HepG2 (cell line): Measurements from ENCODE around the gene ZNG1A.
"Not testable (repeated sequence)": the region's sequence is repeated elsewhere in the genome, so short reads cannot be mapped to it uniquely, and the experiment has no call there.

ENCODE experiments used
- CREM ChIP-seq, 2 experiments: sonication (generic) in 1 of 2; formaldehyde crosslinking in 1 of 2; IDR thresholded peaks; 2 replicates each; pipeline versions ENCODE4 v1.4.0 to v1.6.1; 2016 to 2020; ENCODE audit warnings: antibody characterized with exemption in 1 of 2, mild to moderate bottlenecking in 1 of 2, missing genetic modification reagents in 1 of 2
- ETV5 ChIP-seq: IDR thresholded peaks from 2 replicates; pipeline ENCODE4 v1.6.1; 2018; ENCODE audit warnings: missing biosample characterization, missing genetic modification reagents, inconsistent platforms, borderline replicate concordance
- HDAC2 ChIP-seq: sonication (generic); formaldehyde crosslinking; IDR thresholded peaks from 2 replicates; pipeline ENCODE4 v1.4.0; 2020; ENCODE audit warnings: missing genetic modification reagents
- MXI1 ChIP-seq: IDR thresholded peaks from 3 replicates; pipeline ENCODE4 v1.6.1; 2012; ENCODE audit warnings: low read depth, low read length, inconsistent platforms, borderline replicate concordance
- NR3C1 ChIP-seq: sonication (generic); formaldehyde crosslinking; IDR thresholded peaks from 2 replicates; pipeline ENCODE4 v1.4.0; 2020; ENCODE audit warnings: missing genetic modification reagents
- POLR2A ChIP-seq, 2 experiments: IDR thresholded peaks; 2 replicates each; pipeline ENCODE4 v1.6.1; 2011; ENCODE audit warnings: low read depth in 2 of 2, low read length in 2 of 2, mild to moderate bottlenecking in 1 of 2, moderate library complexity in 1 of 2; ENCODE audit not compliant: insufficient read depth in 1 of 2
- ZBTB8A ChIP-seq: sonication (generic); formaldehyde crosslinking; IDR thresholded peaks from 2 replicates; pipeline ENCODE4 v1.4.0; 2020; ENCODE audit warnings: mild to moderate bottlenecking, low read depth, missing genetic modification reagents, borderline replicate concordance
- ZFP41 ChIP-seq: sonication (generic); formaldehyde crosslinking; IDR thresholded peaks from 2 replicates; pipeline ENCODE4 v1.4.0; 2020; ENCODE audit warnings: mild to moderate bottlenecking, missing genetic modification reagents, borderline replicate concordance
- TF ChIP-seq, protein P1 (sequence below): sonication (generic); formaldehyde crosslinking; IDR thresholded peaks from 2 replicates; pipeline ENCODE4 v1.5.0; 2020; ENCODE audit warnings: missing genetic modification reagents, mild to moderate bottlenecking, borderline replicate concordance
- TF ChIP-seq, protein P2 (sequence below): sonication (generic); formaldehyde crosslinking; IDR thresholded peaks from 2 replicates; pipeline ENCODE4 v1.8.0; 2022; ENCODE audit warnings: low read depth, missing genetic modification reagents
- TF ChIP-seq, protein P3 (sequence below): fragments of 450-650 bp; IDR thresholded peaks from 2 replicates; pipeline ENCODE4 v1.6.1; 2017; ENCODE audit warnings: mild to moderate bottlenecking

DNA sequence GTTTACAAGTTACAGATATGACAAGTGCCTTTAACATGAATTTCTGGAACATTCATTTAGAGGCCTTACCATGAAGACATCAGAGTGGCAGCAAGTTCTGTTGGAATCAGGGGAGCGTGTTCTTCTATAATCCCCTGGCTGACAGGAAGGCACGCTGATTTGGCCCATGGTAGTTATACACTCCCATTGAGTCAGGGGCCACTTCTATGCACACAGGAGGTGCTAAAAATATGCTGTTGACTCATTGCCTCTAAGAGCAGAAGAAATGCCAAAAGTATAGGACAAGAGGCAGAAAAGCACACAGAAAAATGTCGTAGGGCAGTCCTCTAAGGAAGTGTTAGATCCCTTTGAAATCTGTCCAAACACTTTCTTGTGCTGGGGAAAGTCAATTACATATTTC lies 100.5 kb downstream of the ZNG1A start:
- TF ChIP-seq POLR2A (IDR thresholded peaks at IDR 0.05; ENCODE audit: insufficient read depth in 1 of 2, low read depth in 2 of 2, low read length in 2 of 2); ZBTB8A; ZFP41 (CRISPR knock-in tag); HDAC2 (CRISPR knock-in tag); NR3C1; MXI1; CREM (IDR thresholded peaks at IDR 0.05); CREM (CRISPR knock-in tag; IDR thresholded peaks at IDR 0.05); ETV5 (CRISPR knock-in tag): not testable (repeated sequence)
- TF ChIP-seq, protein P1, sequence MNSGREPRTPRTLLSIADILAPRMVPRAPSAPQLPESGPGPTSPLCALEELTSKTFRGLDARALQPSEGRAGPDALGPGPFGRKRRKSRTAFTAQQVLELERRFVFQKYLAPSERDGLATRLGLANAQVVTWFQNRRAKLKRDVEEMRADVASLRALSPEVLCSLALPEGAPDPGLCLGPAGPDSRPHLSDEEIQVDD (CRISPR knock-in tag) = not testable (repeated sequence)
- TF ChIP-seq, protein P2, sequence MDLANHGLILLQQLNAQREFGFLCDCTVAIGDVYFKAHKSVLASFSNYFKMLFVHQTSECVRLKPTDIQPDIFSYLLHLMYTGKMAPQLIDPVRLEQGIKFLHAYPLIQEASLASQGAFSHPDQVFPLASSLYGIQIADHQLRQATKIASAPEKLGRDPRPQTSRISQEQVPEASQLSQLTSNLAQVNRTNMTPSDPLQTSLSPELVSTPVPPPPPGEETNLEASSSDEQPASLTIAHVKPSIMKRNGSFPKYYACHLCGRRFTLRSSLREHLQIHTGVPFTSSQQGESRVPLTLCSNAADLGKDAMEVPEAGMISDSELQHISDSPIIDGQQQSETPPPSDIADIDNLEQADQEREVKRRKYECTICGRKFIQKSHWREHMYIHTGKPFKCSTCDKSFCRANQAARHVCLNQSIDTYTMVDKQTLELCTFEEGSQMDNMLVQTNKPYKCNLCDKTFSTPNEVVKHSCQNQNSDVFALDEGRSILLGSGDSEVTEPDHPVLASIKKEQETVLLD (CRISPR knock-in tag) = not testable (repeated sequence)
- TF ChIP-seq, protein P3, sequence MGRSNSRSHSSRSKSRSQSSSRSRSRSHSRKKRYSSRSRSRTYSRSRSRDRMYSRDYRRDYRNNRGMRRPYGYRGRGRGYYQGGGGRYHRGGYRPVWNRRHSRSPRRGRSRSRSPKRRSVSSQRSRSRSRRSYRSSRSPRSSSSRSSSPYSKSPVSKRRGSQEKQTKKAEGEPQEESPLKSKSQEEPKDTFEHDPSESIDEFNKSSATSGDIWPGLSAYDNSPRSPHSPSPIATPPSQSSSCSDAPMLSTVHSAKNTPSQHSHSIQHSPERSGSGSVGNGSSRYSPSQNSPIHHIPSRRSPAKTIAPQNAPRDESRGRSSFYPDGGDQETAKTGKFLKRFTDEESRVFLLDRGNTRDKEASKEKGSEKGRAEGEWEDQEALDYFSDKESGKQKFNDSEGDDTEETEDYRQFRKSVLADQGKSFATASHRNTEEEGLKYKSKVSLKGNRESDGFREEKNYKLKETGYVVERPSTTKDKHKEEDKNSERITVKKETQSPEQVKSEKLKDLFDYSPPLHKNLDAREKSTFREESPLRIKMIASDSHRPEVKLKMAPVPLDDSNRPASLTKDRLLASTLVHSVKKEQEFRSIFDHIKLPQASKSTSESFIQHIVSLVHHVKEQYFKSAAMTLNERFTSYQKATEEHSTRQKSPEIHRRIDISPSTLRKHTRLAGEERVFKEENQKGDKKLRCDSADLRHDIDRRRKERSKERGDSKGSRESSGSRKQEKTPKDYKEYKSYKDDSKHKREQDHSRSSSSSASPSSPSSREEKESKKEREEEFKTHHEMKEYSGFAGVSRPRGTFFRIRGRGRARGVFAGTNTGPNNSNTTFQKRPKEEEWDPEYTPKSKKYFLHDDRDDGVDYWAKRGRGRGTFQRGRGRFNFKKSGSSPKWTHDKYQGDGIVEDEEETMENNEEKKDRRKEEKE = not testable (repeated sequence)
